Large intestine (tissue), 3 donors: ENCODE data around the gene IRF2BPL. TPM values are rescaled to one million over a fixed set of nuclear protein-coding genes. Genes with fewer than 3 reads are reported as not detected.

Source experiments
- DNase-seq, 2 donors: peaks; one replicate each; pipeline versions ENCODE4 v3.0.0 to v3.0.0-alpha.2; 2013
- H3K27ac ChIP-seq: one replicate; pipeline ENCODE4 v1.5.1; 2013; ENCODE audit warnings: low read length
- H3K27me3 ChIP-seq: 2 replicates; pipeline ENCODE4 v1.6.1; 2013; ENCODE audit warnings: low read length; ENCODE audit not compliant: control insufficient read depth, insufficient read depth
- H3K36me3 ChIP-seq: 2 replicates; pipeline ENCODE4 v1.6.1; 2013; ENCODE audit warnings: low read length; ENCODE audit not compliant: control insufficient read depth, insufficient read depth
- H3K4me1 ChIP-seq: one replicate; pipeline ENCODE4 v1.6.1; 2013; ENCODE audit warnings: low read length; ENCODE audit not compliant: control insufficient read depth, insufficient read depth
- H3K4me3 ChIP-seq: one replicate; pipeline ENCODE4 v1.5.1; 2013; ENCODE audit warnings: low read length
- H3K9me3 ChIP-seq: one replicate; pipeline ENCODE4 v1.6.1; 2013; ENCODE audit warnings: mild to moderate bottlenecking, low read depth, low read length, moderate library complexity; ENCODE audit not compliant: control insufficient read depth
- WGBS: methylation state at CpG from one replicate; pipeline ENCODE4 v1.1.5; 2013; ENCODE audit warnings: low lambda C conversion rate; ENCODE audit not compliant: insufficient coverage; 5-methylcytosine and 5-hydroxymethylcytosine counted together
- polyA plus RNA-seq: library from polyadenylated mRNA; unstranded; fragments of 120-200 nt; gene quantifications from one replicate; pipeline ENCODE4 v1.2.1, GENCODE V29; 2013

The IRF2BPL gene
- polyA plus RNA-seq, 1 donor = 19.4 TPM

GRCh38 chr14:77000340-77001270 is 27.9 kb downstream of the IRF2BPL start:
- H3K9me3 ChIP-seq = no peaks in the 10 kb centered on the region
- no peaks in the 10 kb centered on the region for H3K27me3 ChIP-seq
- H3K36me3 ChIP-seq = no peaks in the 10 kb centered on the region
- peak overlapping the region; percentile 17 for H3K27ac ChIP-seq
- 55% methylated on average over 9 of the region's 33 CpGs for WGBS
- DNase-seq = peak in 1 of 2 donors; percentile 59
- H3K4me1 ChIP-seq = peaks cover 32% of the 10 kb centered on the region
- no peak overlapping the region for H3K4me3 ChIP-seq

- Histone ChIP-seq H3K4me1 (peaks cover 32% of the 10 kb centered on the region), H3K27ac (peak overlapping the region; percentile 9), H3K36me3 (no peaks in the 10 kb centered on the region), H3K4me3 (no peak overlapping the region), H3K9me3 (no peaks in the 10 kb centered on the region), H3K27me3 (no peaks in the 10 kb centered on the region)
- peak in 1 of 2 donors; percentile 70 for DNase-seq
- no CpG with 5 or more reads among the region's 3 CpGs for WGBS
Measured at GRCh38 chr14:76998910-76999309, 29.6 kb downstream of the IRF2BPL start.

- H3K4me1 ChIP-seq = peaks cover 29% of the 10 kb centered on the region
- WGBS = no CpG with 5 or more reads among the region's 6 CpGs
- H3K27me3 ChIP-seq = no peaks in the 10 kb centered on the region
- DNase-seq = no peak
- no peak overlapping the region for H3K4me3 ChIP-seq
- H3K9me3 ChIP-seq = no peaks in the 10 kb centered on the region
- H3K36me3 ChIP-seq = no peaks in the 10 kb centered on the region
- H3K27ac ChIP-seq = no peak overlapping the region
Measured at GRCh38 chr14:76997257-76997970, 31.1 kb downstream of the IRF2BPL start.

- Histone ChIP-seq H3K9me3 (no peaks in the 10 kb centered on the region), H3K4me3 (no peak overlapping the region), H3K4me1 (peaks cover 29% of the 10 kb centered on the region), H3K27me3 (no peaks in the 10 kb centered on the region), H3K27ac (no peak overlapping the region), H3K36me3 (no peaks in the 10 kb centered on the region)
- no peak for DNase-seq
- WGBS = no CpG with 5 or more reads among the region's 2 CpGs
Measured at GRCh38 chr14:76996563-76997146, 31.9 kb downstream of the IRF2BPL start.

- peaks cover 25% of the 10 kb centered on the region for H3K4me1 ChIP-seq
- no peak for DNase-seq
- no peaks in the 10 kb centered on the region for H3K36me3 ChIP-seq
- H3K9me3 ChIP-seq = no peaks in the 10 kb centered on the region
- H3K27me3 ChIP-seq = no peaks in the 10 kb centered on the region
- H3K27ac ChIP-seq = no peak overlapping the region
- H3K4me3 ChIP-seq = no peak overlapping the region
- WGBS = no CpG with 5 or more reads among the region's 4 CpGs
Measured at GRCh38 chr14:76995279-76996035, 33.1 kb downstream of the IRF2BPL start.

- Histone ChIP-seq H3K27ac (no peak overlapping the region), H3K4me1 (peaks cover 14% of the 10 kb centered on the region), H3K27me3 (no peaks in the 10 kb centered on the region), H3K4me3 (no peak overlapping the region), H3K36me3 (no peaks in the 10 kb centered on the region), H3K9me3 (no peaks in the 10 kb centered on the region)
- WGBS = no CpG with 5 or more reads among the region's 6 CpGs
- no peak for DNase-seq
Measured at GRCh38 chr14:76993752-76994151, 34.8 kb downstream of the IRF2BPL start.

GRCh38 chr14:76990084-76990483 is 38.4 kb downstream of the IRF2BPL start:
- Histone ChIP-seq H3K27me3 (no peaks in the 10 kb centered on the region), H3K9me3 (no peaks in the 10 kb centered on the region), H3K4me3 (no peak overlapping the region), H3K27ac (no peak overlapping the region), H3K36me3 (no peaks in the 10 kb centered on the region), H3K4me1 (no peaks in the 10 kb centered on the region)
- DNase-seq = no peak

- no peaks in the 10 kb centered on the region for H3K36me3 ChIP-seq
- no peak for DNase-seq
- WGBS = no CpG with 5 or more reads among the region's 4 CpGs
- H3K4me3 ChIP-seq = no peak overlapping the region
- H3K4me1 ChIP-seq = no peaks in the 10 kb centered on the region
- no peak overlapping the region for H3K27ac ChIP-seq
- H3K27me3 ChIP-seq = no peaks in the 10 kb centered on the region
- H3K9me3 ChIP-seq = no peaks in the 10 kb centered on the region
Measured at GRCh38 chr14:76987956-76988520, 40.5 kb downstream of the IRF2BPL start.

- no peaks in the 10 kb centered on the region for H3K27me3 ChIP-seq
- peaks cover 4% of the 10 kb centered on the region for H3K9me3 ChIP-seq
- H3K36me3 ChIP-seq = no peaks in the 10 kb centered on the region
- H3K4me1 ChIP-seq = no peaks in the 10 kb centered on the region
- 100% methylated on average over 2 of the region's 4 CpGs for WGBS
- DNase-seq = no peak
- no peak overlapping the region for H3K4me3 ChIP-seq
- no peak overlapping the region for H3K27ac ChIP-seq
Measured at GRCh38 chr14:76986231-76986565, 42.3 kb downstream of the IRF2BPL start.
